Nephron progenitor cell (in vitro differentiated cells): Measurements from ENCODE around the gene NCS1.

Experiments used
- DNase-seq: peaks from one replicate; pipeline ENCODE4 v3.0.0; 2021
- H3K27ac Mint-ChIP-seq: 2 replicates; pipeline ENCODE4 v1.8.0; 2021; ENCODE audit warnings: mild to moderate bottlenecking, moderate library complexity, mixed read lengths
- H3K27me3 Mint-ChIP-seq: 2 replicates; pipeline ENCODE4 v1.8.0; 2021; ENCODE audit warnings: mild to moderate bottlenecking, low read depth, mixed read lengths; ENCODE audit not compliant: poor library complexity
- H3K36me3 Mint-ChIP-seq: 2 replicates; pipeline ENCODE4 v1.8.0; 2021; ENCODE audit warnings: low read depth, mixed read lengths
- H3K4me1 Mint-ChIP-seq: 2 replicates; pipeline ENCODE4 v1.8.0; 2021; ENCODE audit warnings: mixed read lengths
- H3K4me3 Mint-ChIP-seq: 2 replicates; pipeline ENCODE4 v1.8.0; 2021; ENCODE audit warnings: mild to moderate bottlenecking, moderate library complexity, mixed read lengths
- H3K9me3 Mint-ChIP-seq: 2 replicates; pipeline ENCODE4 v1.8.0; 2021; ENCODE audit warnings: mild to moderate bottlenecking, moderate library complexity, mixed read lengths
- CTCF ChIP-seq: fragments of 200-600 bp; sonication (generic); IDR thresholded peaks from 2 replicates; pipeline ENCODE4 v1.5.0; 2021; ENCODE audit warnings: antibody characterized with exemption

Gene NCS1

GRCh38 chr9:130222833-130223232 is 50.6 kb downstream of the NCS1 start:
- DNase-seq, result no peak
- Mint-ChIP-seq H3K9me3 (peaks cover 9% of the 10 kb centered on the region), H3K4me3 (no peak overlapping the region), H3K27ac (no peak overlapping the region), H3K36me3 (peaks cover 38% of the 10 kb centered on the region), H3K27me3 (peaks cover 2% of the 10 kb centered on the region), H3K4me1 (peaks cover 23% of the 10 kb centered on the region)
- no peak for TF ChIP-seq CTCF

GRCh38 chr9:130225071-130225470 is 52.9 kb downstream of the NCS1 start:
- peaks cover 52% of the 10 kb centered on the region for H3K36me3 Mint-ChIP-seq
- H3K9me3 Mint-ChIP-seq, result peaks cover 18% of the 10 kb centered on the region
- DNase-seq, result no peak
- no peak for TF ChIP-seq CTCF
- no peak overlapping the region for H3K4me3 Mint-ChIP-seq
- H3K4me1 Mint-ChIP-seq, result peaks cover 7% of the 10 kb centered on the region
- H3K27me3 Mint-ChIP-seq, result peaks cover 2% of the 10 kb centered on the region
- H3K27ac Mint-ChIP-seq, result no peak overlapping the region

GRCh38 chr9:130225586-130225985 is 53.4 kb downstream of the NCS1 start:
- no peak overlapping the region for H3K4me3 Mint-ChIP-seq
- H3K27ac Mint-ChIP-seq, result no peak overlapping the region
- H3K36me3 Mint-ChIP-seq, result peaks cover 55% of the 10 kb centered on the region
- peaks cover 18% of the 10 kb centered on the region for H3K9me3 Mint-ChIP-seq
- peaks cover 2% of the 10 kb centered on the region for H3K27me3 Mint-ChIP-seq
- no peak for TF ChIP-seq CTCF
- peaks cover 2% of the 10 kb centered on the region for H3K4me1 Mint-ChIP-seq
- no peak for DNase-seq

- no peak for TF ChIP-seq CTCF
- Mint-ChIP-seq H3K27me3 (peaks cover 2% of the 10 kb centered on the region), H3K36me3 (peaks cover 55% of the 10 kb centered on the region), H3K9me3 (peaks cover 18% of the 10 kb centered on the region), H3K27ac (no peak overlapping the region), H3K4me3 (no peak overlapping the region), H3K4me1 (no peaks in the 10 kb centered on the region)
- DNase-seq, result no peak
Observed at GRCh38 chr9:130226112-130226511, 53.9 kb downstream of the NCS1 start.

GRCh38 chr9:130227833-130228232 is 55.6 kb downstream of the NCS1 start:
- Mint-ChIP-seq H3K27me3 (peaks cover 5% of the 10 kb centered on the region), H3K9me3 (peaks cover 18% of the 10 kb centered on the region), H3K4me1 (peaks cover 3% of the 10 kb centered on the region), H3K4me3 (no peak overlapping the region), H3K27ac (no peak overlapping the region), H3K36me3 (peaks cover 62% of the 10 kb centered on the region)
- no peak for TF ChIP-seq CTCF
- DNase-seq, result no peak

- Mint-ChIP-seq H3K4me1 (peaks cover 15% of the 10 kb centered on the region), H3K27ac (no peak overlapping the region), H3K9me3 (peaks cover 18% of the 10 kb centered on the region), H3K4me3 (no peak overlapping the region), H3K27me3 (peaks cover 5% of the 10 kb centered on the region), H3K36me3 (peaks cover 71% of the 10 kb centered on the region)
- TF ChIP-seq CTCF, result no peak
- no peak for DNase-seq
Observed at GRCh38 chr9:130229759-130230158, 57.6 kb downstream of the NCS1 start.
